C1 segment of cervical spinal cord (tissue), 14 donors: ENCODE results near the gene LYPD1.
A peak's percentile ranks its signal among the peaks of the same experiment; 100 is the strongest.
"Not testable (repeated sequence)": the region's sequence is repeated elsewhere in the genome, so short reads cannot be mapped to it uniquely, and the experiment has no call there.

Source experiments
- DNase-seq, 14 donors: peaks; one replicate each; lab custom pipeline; 2025; lab: John Stamatoyannopoulos, UW

LYPD1 gene, protein sequence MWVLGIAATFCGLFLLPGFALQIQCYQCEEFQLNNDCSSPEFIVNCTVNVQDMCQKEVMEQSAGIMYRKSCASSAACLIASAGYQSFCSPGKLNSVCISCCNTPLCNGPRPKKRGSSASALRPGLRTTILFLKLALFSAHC

DNA sequence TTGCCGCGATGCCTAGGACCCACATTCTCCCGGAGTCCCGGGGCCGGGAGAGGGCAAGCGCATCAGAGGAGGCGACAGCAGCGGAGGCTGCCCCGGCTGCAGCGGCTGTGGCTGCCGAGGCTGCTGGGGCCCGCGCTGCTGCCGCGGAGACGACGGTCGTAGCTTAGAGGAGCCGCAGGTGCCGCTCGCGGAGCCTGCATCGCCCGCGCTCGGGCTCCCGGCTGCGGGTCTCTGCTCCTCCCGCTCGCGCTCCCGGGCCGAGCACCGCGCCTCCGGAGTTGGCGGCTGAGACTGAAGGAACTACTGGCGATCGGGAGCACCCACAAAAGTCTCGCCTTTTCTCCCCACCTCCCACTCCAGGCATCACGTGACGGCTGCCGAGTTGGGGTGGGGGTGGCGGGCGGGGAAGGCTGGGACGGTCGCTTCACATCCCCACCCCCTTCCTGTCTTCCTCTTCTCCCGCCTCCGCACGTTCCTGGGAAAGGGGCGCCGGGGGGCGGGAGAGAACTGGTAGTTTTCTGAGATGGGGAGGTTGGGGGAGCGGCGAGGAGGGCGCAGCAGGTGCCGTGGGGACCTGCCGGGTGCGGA, at the start of gene LYPD1:
Gene LYPD1, minus strand, starts transcription at position 298 of the 588 bp plus-strand sequence. Its CDS starts 273 bp downstream, at position 25.
- DNase-seq, result peak in 9 of 14 donors; percentile 10 to 68 (median 48)

DNA sequence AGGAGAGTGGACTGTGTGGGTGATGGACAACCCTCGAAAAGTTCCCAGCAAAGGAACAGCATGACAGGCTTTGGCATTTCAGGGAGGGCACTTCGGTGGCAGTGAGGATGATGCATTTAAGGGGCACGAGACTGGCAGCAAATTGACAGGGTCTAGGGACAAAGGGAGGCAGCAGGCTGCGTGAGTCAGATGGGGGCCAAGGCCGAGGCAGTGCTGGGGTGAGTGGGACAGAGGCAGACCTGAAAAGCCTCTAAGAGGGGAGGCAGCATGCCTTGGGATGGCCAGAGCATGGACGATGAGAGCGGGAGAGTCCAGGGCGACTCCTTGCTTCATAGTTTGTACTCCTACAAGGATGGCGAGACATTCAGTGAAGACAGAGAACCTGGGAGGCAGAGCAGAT, 49.5 kb upstream of the LYPD1 start:
- no peak for DNase-seq

DNA sequence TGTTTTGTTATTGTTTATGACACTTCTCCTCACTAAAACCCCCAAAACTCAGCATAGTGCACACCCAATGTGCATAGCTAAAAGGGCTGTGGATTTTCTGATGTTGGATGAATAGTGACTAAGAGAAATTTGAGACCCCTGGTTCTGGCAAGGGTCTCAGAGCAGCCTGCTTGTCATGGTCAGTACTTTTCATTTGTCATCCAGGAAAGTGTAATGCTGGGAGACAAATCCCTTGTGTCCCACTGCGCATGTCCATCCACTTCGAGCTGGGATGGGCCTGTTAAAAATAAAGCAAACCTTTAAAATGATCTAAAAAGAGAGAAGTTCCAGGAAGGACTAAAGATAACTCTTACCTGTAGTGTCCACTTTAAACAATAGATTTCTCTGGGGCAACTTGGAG, 46.9 kb upstream of the LYPD1 start:
- peak in 1 of 14 donors; percentile 2 for DNase-seq

DNA sequence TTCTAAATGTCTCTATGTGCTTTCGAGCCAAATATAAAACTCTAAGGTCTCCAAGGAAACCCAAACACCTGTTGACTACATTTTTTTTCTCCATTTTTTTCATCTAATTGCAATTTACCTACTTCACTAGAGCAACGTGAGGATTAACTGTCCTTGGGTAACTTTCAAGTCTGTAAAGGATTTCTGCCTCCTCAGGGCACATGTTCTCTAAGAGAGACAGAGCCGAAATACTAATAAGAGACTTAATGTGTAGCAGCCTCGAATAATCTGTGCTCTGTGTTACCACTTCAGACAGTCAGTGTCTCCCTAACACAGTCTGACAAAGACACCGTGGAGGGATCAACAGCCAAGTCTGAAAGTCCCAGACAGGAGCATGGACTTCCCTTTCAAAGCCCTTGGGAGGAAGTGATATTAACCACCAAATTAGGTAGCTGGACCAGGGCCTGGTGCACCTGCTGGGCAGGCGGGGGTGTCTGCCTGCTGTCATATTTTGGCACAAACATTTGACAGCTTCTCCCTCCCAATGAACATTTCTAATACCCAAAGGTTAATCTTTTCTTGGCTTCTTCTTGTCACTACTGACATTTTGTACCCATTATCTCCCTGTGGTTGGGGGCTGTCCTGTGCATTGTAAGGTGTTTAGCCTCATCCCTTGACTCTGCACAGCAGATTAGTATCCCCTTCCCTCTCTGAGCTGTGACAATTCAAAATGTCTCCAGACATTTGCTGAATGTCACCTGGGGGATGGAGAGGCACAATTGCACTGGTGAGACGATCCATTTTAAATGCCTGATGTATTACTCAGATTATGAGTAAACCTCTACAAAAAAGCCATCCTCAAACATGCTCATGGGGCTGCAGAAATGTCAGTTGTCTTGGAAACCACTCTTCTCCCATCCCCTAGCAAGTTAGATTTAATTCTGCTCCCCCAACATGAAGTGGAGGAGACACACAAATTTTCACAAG, 45.7 kb upstream of the LYPD1 start:
- DNase-seq, result no peak

DNA sequence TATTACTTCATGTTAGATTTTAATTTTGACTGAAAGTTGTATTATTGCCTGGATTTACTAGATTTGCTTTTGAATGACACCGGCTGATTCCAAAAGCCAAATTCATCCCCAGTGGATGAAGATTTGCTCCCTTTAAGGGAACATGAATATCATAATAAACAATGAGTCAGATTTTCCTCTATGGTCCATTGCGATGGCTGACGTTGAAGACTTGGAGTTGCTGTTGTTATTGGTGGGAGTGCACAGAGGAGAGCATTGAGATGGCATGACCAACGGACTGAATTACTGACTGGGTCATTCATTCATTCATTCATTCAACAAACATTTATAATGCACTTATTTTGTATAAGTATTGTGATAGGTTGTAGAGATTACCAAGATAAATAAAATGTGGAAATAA, 33.4 kb upstream of the LYPD1 start:
- DNase-seq, result no peak

DNA sequence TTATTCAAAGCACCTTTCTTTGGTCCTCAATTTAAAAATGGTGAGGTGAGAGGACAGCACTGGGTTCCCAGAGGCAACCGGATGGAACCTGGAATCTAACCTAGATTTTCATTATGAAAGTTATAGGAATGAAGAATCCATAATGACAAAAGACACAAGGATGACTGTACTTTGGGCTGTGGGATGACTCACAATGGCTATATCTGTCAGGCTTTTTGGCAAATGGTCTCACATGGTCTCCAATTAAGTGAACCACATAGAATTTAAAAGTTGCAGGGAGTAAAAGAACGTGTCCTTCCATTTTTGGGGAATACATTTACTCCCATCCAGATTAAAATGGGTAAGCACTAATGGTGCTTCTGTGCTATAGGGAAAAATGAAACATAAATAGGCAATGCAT, 31.8 kb upstream of the LYPD1 start:
- DNase-seq, result no peak

DNA sequence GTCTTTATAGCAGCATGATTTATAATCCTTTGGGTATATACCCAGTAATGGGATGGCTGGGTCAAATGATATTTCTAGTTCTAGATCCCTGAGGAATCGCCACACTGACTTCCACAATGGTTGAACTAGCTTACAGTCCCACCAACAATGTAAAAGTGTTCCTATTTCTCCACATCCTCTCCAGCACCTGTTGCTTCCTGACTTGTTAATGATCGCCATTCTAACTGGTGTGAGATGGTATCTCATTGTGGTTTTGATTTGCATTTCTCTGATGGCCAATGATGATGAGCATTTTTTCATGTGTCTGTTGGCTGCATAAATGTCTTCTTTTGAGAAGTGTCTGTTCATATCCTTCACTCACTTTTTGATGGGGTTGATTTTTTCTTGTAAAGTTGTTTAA, 29.8 kb upstream of the LYPD1 start:
- DNase-seq, result not testable (repeated sequence)

DNA sequence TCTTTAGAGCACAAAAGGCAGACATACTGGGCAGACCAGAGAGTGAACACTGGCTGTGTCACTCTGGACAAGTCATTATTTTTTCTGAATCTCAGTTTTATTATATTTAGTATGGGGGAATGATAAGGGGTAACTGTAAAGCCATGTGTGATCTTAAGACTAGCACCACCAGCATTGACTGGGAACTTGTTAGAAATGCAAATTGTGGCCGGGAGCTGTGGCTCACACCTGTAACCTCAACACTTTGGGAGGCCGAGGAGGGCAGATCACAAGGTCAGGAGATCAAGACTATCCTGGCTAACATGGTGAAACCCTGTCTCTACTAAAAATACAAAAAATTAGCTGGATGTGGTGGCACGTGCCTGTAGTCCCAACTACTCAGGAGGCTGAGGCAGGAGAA, 28.3 kb upstream of the LYPD1 start:
- not testable (repeated sequence) for DNase-seq

DNA sequence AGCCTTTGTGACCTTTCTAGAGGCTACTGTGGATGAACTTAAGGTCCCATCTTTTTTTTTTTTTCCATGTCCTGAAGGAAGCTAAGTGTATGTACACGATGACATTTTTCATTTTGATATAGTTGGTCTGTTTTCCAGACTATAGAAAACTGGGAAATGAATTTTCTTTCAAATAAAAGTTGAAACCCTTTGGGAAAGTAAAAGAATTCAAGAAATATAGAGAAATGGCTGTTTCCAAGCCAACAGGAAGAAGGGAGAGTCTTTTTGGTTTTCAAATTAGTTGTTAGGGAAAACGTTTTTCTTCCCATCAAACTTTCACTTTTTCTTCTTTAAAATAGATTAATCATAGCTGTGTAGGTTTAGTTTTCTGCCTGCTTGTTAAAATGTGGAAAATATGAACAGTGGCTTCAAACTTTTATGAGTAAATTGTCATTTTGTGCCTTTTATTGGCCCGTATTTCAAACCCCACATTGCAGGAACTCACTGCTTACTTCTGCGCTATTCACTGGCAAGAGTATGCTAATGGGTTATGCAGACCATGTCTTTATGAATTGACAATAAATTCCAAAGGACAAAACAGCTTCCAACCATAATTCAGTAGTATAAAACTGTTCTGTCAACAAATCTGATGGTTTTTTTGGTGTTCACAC, 27.7 kb upstream of the LYPD1 start:
- no peak for DNase-seq

DNA sequence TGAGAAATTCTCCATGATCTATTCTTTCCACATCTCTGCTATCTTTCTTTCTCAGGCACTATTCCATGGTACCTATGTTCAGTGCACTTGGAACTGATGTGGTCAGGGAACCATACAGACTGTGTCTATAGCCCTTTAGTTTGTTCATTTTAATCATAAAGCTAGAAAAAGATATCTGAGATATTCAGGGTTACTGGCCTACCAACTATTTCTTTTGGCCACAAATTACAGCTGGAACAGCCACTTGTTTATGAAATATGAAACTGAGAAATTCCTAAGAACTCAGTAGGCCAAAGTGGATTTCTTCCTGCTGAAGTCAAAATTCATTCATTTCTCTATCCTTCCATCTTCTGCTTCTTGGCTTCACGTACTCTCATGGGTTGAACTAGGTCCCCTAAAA, 22.8 kb upstream of the LYPD1 start:
- no peak for DNase-seq

DNA sequence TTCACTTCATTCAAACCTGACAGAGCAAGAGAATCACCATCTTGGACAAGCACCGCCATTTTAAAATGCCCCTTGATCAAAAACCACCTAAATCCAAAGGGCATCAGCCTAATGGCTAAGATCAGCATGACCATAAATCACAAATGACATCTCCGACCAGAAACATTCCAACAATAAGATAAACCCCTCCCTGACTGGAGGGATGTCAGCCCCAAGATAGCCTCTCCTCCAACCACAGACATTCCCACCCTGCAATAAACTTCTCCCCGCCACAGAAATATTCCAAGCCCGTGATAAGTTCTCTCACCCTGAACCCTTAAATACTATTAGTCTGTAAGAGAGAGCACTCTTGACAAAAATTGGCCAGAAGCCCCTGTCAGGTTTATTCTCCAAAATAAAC, 21.6 kb upstream of the LYPD1 start:
- no peak for DNase-seq

DNA sequence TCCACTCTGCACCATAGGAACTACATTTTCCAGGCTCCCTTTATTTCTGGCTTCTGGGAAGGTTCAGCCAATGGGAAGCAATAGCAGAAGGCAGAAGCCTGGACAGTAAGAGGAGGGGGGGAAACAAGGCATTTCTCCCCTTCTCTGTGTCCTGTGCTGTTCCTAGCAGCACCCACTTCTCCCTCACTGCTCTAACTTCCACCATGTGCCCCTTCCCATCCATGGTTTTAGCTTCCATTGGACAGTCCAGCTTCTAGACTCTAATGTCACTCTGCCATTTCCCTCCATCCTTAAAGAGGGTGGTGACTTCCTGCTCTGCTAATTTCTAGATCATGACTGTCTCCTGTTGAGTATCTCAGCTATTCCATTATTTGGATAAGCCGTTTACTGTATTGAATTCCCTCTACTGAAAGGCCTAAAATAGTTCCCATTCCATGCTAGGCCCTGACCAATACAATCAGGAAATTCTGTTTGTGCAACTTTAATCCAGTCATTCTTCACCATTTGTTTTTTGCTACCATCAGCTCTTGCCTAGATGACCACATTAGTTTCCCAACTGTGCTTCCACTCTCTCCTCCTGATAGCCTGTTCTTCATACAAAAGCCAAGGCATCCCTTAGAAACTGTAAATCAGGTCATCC, 20.8 kb upstream of the LYPD1 start:
- no peak for DNase-seq

DNA sequence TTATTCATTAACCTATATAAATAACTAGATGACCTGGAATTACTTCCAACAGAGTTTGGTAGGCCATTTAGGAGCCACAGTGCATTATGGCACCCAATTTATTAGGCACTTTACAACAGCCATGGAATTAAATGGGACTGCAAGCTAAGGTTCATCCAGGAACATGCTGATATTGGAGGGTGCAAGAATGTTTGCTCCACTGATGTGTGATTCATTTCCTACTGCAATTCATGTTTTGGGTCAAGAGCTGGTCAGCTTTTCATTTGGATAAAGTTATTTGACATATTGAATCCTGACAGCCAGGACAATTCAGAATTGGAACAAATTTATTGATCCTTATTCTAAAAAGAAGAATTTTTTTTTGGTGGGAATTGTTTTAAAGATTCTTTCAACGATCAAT, 11.8 kb upstream of the LYPD1 start:
- no peak for DNase-seq

DNA sequence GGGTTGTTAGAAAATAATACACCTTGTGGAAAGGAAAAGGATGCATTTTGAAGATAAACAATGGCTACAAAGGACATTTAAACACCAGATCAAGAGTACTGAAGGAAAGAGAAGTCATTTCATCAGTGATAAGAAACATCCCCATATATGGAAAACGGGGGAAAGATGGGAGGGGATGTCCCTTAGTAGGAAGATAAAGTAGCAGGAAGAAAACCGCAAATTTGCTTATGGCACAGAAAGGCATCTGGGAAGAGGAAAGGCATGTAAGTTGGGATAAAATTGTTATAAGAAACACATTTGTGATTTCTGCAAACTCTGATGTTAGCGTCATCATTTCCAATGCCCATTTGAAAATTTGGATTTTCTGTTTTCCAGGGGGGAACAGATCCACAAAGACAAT, 10.5 kb upstream of the LYPD1 start:
- no peak for DNase-seq

DNA sequence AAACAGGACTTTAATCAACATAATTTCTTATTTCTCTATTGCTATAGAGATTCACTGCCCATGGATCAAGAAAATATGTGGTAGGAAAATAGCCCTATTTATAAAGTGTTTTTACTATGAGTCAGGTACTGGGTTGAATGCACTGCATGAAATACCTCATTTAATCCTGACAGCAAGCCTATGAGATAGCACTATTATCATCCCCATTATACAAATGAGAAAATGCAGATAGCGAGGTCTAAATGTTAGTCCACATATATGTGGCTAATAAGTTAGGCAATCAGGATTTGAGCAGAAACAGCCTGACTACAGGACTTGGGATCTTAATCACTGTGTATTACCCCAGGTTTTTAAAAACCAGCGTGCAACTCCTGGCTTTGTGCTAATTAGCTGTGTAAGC, 8.5 kb upstream of the LYPD1 start:
- no peak for DNase-seq

DNA sequence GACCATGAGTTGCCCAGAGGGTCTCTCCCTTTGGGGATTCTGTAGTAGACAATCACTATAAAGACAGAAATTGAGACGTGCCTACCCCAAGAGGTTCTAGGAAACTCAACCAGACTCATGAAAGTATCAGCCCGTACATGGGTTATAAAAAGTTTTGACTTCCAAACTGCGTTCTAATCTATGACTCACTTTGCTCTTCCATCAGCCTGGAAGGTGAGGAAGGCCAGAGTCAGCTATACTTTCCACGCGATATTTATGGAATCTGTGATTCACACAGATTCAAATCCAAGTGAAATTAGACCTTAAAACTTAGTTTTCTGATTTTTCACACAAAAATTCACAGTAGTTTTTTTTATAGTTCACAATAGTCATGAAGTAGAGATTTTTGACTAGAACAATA, 7.7 kb upstream of the LYPD1 start:
- DNase-seq, result no peak

DNA sequence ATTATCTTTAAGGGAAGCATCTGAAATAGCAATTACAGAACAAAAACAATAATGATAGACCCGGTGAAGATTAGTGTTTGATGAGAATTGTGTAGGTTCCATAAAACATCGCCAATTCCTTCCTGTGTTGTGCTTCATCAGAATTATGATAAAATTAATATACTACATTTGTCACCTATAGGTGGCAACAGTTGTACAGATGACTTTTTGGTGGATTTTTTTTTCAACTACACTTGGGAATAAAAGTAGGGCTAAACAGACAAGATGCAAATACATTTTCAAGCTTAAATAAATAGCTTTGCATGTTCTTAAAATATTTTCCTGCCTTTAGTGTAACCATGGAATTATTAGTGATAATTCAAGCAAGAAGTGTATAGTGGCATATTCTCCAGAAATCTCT, 7.0 kb upstream of the LYPD1 start:
- no peak for DNase-seq

DNA sequence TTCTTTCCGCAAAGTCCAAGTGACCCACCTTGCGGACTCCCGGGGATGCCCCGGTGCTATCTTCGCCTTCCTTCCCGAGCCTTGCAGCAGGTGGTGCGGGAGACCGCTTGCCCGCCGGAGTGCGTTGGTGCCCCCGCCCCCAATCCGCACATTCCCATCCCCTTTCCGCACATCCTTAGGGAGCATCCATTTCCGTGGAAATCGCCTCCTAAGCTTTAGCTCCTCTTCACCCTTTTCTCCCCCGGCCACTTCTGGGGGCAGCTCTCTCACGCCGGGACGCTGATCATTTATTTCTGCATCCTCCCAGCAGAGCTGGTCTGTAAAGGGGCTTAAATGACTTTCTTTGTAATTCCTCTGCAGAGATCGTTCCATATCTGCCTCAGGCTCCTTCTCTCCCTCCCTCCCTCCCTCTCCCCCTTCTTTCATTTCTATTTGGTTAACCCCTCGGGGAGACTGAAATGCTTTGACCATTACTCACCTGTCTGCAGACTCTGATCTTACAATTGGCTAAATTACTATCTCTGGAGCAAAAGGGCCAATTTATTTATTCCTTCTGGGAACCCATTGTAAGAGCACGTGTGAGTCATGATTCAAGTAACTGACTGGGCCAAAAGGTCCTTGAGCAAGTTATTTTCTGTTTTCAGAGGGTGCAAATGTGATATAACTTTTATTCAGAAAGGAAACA, 1.3 kb upstream of the LYPD1 start:
- peak in 2 of 14 donors; percentile 53 to 55 for DNase-seq

DNA sequence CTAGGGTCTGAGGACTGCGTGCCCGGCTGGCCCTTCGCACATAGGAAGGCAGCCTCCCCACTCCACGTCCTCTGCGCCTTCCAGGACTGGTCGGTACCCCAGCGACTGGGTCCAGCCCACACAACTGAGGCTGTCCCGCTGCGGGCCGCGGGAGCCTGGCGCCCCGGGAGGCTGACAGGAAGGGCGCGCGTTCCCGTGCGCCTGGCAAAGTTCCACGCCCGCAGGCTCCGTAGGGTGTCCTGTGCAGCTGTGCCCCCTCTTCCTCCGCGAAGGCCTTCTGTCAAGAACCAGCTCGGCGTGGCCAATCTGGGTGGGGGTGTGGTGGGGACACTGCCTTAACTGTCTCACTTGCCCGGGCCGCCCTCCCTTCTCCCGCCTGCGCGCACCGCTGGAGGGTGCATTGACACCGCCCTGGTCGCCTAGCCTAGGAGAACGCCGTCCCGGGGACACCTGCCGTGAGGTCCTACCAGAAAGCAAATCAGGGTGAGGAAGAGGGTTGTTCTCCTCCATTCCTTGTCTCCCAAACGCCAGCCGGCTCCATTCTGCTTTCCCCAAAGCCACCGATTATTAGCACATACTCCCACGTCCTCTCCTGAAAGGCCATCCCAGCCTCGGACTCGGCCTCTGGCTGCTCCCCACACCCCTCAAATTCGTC, 618 bp upstream of the LYPD1 start:
- peak in 6 of 14 donors; percentile 18 to 68 (median 52) for DNase-seq
